HG03159 (cell line): ENCODE data around the gene OR10H1.
"Not testable (repeated sequence)": the region's sequence is repeated elsewhere in the genome, so short reads cannot be mapped to it uniquely, and the experiment has no call there.

Experiments used
- ATAC-seq: cut with Tn5 transposase; IDR thresholded peaks from one replicate; pipeline ENCODE4 v1.9.1; 2021; ENCODE audit warnings: mild to moderate bottlenecking, moderate library complexity; ENCODE audit not compliant: unreplicated experiment

OR10H1 gene

GRCh38 chr19:15828611-15829305, 13.3 kb upstream of the OR10H1 start:
- not testable (repeated sequence) for ATAC-seq

GRCh38 chr19:15828121-15828610, 12.7 kb upstream of the OR10H1 start:
- no peak for ATAC-seq

DNA sequence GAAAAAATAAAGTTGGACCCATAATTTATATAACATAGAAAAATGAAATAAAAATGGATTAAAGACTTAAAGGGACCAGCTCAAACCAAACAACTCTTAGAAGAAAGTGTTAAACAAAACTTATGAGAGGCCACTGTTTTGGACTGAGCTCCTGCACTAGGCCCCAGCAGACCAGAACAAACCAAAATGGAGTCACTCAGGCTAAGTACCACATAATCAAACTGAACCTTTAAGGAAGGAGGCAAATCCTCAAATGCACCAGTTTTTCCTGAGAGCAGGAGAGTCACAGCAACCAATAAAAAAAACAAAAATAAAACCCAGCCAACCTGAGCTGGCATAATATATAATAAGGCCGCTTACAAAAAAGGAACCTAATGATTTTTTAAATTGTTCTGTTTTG, 10.3 kb upstream of the OR10H1 start:
- ATAC-seq: no peak

- no peak for ATAC-seq
Measured at GRCh38 chr19:15820646-15821045, 5.2 kb upstream of the OR10H1 start.

GRCh38 chr19:15813916-15814315, 1.5 kb downstream of the OR10H1 start:
- no peak for ATAC-seq

DNA sequence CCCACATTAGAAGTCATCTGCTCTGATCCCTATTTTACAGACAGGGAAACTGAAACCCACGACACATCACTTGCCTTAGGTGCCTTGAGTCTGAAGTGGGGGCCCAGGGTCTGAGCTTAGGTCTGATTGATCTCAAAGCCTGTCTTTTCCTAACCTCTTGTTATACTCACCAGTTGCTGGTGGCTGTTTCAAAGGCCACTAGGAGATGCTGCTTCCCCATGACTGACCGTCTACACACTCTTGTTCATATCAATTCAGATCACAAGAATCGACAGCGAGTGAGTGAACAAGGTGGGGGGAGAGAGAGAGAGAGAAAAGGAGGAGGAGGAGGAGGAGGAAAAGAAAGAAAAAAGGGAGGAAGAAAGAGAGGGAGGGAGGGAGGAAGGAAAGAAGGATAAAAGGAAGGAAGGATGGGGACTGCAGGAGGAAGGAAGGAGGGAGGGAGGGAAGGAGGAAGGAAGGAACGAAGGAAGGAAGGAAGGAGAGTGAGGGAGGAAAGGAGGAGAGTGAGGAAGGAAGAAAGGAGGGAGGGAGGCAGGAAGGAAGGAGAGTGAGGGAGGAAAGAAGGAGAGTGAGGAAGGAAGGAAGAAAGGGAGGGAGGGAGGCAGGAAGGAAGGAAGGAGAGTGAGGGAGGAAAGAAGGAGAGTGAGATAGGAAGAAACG, 3.3 kb downstream of the OR10H1 start:
- no peak for ATAC-seq

GRCh38 chr19:15811476-15811875, 4.0 kb downstream of the OR10H1 start:
- no peak for ATAC-seq

DNA sequence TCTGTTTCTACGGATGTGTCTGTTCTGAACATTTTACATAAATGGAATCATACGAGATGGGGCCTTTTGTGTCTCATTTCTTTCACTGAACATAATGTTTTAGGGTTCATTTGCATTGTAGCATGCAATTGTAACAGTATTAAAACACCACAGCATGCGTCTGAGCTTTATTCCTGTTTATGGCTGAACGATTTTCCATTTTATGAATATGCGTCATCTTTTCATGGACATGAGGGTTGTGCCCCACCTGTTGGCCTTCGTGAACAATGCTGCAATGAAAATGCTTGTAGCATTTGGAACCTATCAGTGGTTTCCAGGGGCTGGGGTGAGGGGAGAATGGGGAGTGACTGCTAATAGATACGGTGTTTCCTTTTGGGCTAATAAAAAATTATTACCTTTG, 5.1 kb downstream of the OR10H1 start:
- no peak for ATAC-seq

GRCh38 chr19:15794279-15794678, 21.2 kb downstream of the OR10H1 start:
- ATAC-seq: not testable (repeated sequence)

GRCh38 chr19:15790096-15790495, 25.4 kb downstream of the OR10H1 start:
- ATAC-seq: no peak

- no peak for ATAC-seq
Measured at GRCh38 chr19:15788594-15789270, 26.7 kb downstream of the OR10H1 start.

- ATAC-seq: no peak
Measured at GRCh38 chr19:15787611-15788155, 27.8 kb downstream of the OR10H1 start, which contains the start of gene OR10H5. Gene OR10H5 (plus strand): TSS chr19:15787661. CDS start chr19:15794049, 6,388 bp downstream.

DNA sequence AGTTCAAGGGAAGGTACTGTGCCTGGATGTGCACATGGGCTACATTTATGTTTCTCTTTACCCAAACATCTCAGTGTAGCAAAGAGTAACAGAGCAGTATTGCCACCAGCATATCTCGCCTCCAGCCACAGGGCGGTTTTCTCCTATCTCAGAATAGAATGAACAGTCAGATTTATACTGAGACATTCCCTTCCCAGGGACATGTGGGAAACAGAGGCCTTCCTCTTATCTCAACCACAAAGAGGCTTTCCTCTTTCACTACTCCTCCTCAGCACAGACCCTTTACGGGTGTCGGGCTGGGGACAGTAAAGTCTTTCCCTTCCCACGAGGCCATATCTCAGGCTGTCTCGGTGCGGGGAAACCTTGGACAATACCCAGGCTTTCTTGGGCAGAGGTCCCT, 32.6 kb downstream of the OR10H1 start:
- not testable (repeated sequence) for ATAC-seq

GRCh38 chr19:15782211-15782610, 33.3 kb downstream of the OR10H1 start:
- ATAC-seq: no peak

- no peak for ATAC-seq
Measured at GRCh38 chr19:15781661-15782060, 33.8 kb downstream of the OR10H1 start.

DNA sequence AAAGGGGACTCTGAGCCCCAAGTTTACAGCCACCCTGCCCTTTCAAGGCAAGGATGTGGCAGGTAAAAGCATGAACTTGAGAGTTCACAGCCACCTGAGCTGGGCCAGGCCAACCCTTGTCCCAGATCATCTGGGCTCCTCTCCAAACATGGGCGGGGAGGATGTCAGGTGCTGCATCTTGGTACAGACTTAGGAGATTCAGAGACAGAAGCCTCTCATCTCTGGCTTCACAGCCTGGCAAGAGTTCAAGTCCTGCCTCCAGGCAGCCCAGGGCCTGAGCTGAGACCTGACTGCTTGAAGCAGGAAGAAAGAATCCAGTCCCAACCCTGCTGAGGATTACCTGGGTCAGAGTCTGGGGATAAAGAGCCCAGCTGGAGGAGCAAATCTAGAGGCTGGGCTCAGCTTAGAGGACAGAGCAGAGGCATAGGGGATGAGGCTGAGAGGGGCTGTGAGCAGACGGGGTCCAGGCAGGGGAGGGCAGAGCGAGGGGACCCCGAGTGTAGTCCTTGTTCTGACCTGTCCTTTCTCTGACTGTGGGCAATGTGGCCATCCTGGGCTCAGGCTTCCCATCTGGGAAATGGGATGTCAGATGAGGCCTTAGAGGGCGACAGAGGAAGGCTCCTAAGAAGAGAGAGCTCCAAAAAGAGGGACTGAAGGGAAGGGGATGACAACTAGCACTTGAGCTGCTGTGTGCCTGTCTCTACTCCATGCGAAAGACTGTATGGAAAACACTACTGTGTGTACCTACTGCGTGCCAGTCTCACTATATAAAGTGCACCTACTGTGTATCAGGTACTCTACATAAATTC, 34.6 kb downstream of the OR10H1 start:
- no peak for ATAC-seq

DNA sequence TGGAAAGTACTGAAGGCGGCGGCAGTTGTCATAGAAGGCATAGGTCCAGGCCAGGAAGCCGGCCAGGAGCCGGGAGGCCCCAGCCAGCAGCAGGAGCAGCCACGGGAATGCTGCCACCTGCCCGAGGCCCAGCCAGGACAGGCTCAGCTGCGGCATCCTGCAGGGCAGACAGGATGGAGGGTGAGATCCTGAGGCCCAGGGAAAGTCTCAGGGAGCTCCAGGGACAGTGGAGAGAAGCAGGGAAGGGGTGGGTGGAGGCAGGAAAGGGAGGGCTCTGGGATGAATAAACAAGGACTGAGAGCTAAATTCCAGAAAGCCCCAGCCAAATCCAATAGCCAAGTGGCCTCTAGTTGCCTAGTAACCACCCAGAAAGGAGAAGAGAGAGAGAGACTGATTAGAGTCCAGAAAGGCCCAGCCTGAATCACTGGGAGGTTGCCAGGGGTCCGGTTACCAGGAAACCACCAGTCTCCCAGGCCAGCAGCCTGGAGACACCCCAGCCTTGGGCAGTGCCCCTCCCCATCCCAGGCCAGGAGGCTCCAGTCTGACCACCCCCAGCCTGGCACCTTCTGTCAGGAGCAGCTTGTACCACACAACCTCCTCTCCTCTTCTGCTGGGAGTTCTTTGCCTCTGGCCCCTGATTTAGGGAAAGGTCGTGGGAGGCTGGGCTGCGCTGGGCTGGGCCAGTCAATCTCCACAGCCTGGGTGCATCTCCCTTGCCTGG, 35.5 kb downstream of the OR10H1 start:
- ATAC-seq: no peak

DNA sequence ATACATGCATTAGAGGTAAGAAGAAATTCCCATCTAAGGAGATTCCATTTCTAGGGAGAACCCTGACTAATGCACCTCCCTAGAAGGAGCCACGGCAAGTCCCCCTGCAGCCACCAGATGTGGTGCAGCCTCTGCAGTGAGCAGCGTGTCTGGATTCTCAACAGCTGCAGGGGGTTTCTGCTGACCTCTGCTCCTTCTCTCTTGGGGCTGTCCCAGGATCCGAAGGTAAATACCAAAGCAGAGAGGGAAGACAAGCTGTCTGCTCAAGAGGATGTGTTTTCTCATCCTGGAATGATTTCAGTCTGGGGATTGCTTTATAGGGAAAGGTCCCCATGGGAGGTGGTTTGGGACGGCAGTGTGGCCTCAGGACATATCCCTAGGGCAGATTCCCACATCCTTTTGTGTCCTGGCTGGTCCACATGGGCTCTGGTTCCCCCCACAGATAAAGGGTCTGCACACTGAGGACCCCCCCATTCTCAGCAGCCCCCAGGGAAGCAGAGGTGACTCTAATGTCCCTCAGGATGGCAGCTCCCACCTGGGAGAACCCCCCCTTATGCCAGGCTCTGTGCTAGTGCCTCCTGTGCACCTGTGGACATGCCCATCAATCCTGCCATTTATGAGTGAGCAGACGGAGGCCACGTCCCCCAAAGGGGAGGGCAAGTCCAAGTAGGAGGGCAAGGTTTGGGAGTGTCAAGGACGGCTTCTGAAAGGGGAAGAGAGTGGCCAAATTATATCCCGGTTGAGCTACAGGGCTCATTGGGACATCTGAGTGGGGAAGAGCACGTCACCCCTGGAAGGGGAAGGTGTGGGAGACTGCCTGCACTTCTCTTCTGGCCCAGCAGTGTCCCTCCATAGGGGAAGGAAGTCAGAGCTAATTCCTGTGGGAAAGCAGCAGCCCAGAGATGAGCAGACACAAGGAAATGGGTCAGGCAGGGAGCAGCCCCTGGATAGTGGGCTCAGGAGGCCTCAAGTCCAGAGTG, 38.2 kb downstream of the OR10H1 start:
- no peak for ATAC-seq

GRCh38 chr19:15776264-15776663, 39.2 kb downstream of the OR10H1 start:
- no peak for ATAC-seq
